GM10248 (cell line): ENCODE data around the gene LAYN.
A peak's percentile ranks its signal among the peaks of the same experiment; 100 is the strongest.

Source experiments
- CTCF ChIA-PET: fragments of 300-600 bp; sonication (Branson Sonifier 250); formaldehyde crosslinking; extraction: SDS; loops from one replicate; lab custom pipeline; 2021; ENCODE audit warnings: antibody characterized with exemption; lab: Yijun Ruan, JAX
- POLR2A ChIA-PET: fragments of 350-650 bp; sonication (Branson Sonifier 250); formaldehyde crosslinking; extraction: SDS; loops from one replicate; lab custom pipeline; 2020; ENCODE audit warnings: antibody characterized with exemption; lab: Yijun Ruan, JAX
- DNase-seq: peaks from one replicate; pipeline ENCODE4 v3.0.0; 2012; ENCODE audit errors: extremely low spot score
- TF ChIP-seq, protein P1 (sequence below): IDR thresholded peaks from 2 replicates; pipeline ENCODE4 v1.5.1; 2012; ENCODE audit warnings: mild to moderate bottlenecking, low read depth; ENCODE audit errors: extremely low read depth, missing control alignments, control extremely low read depth

The LAYN gene

DNA sequence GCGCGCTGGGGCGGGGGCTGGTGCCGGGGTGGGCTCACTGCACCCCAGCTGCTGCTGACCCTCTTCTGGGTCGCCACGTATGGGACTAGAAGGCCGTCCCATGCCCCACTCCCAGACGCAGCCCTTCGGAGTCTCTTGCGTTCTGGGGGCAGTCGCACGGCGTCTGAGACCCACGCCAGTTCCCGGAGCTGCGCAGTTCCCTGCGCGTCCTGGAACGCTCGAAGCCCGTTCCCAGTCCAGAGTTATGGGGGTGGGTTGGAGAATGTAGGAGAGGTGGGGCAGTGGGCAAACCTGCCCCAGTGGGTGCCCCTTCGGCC, 375 bp downstream of the LAYN start:
- ChIA-PET CTCF (interaction anchor here (1.5 kb wide), 1 partner anchor 27 kb away, joined by 4 read pairs; no protein-coding TSS in a partner anchor), POLR2A (no interaction called here)
- peak; percentile 30 for DNase-seq
- TF ChIP-seq, protein P1, sequence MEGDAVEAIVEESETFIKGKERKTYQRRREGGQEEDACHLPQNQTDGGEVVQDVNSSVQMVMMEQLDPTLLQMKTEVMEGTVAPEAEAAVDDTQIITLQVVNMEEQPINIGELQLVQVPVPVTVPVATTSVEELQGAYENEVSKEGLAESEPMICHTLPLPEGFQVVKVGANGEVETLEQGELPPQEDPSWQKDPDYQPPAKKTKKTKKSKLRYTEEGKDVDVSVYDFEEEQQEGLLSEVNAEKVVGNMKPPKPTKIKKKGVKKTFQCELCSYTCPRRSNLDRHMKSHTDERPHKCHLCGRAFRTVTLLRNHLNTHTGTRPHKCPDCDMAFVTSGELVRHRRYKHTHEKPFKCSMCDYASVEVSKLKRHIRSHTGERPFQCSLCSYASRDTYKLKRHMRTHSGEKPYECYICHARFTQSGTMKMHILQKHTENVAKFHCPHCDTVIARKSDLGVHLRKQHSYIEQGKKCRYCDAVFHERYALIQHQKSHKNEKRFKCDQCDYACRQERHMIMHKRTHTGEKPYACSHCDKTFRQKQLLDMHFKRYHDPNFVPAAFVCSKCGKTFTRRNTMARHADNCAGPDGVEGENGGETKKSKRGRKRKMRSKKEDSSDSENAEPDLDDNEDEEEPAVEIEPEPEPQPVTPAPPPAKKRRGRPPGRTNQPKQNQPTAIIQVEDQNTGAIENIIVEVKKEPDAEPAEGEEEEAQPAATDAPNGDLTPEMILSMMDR: no peak

DNA sequence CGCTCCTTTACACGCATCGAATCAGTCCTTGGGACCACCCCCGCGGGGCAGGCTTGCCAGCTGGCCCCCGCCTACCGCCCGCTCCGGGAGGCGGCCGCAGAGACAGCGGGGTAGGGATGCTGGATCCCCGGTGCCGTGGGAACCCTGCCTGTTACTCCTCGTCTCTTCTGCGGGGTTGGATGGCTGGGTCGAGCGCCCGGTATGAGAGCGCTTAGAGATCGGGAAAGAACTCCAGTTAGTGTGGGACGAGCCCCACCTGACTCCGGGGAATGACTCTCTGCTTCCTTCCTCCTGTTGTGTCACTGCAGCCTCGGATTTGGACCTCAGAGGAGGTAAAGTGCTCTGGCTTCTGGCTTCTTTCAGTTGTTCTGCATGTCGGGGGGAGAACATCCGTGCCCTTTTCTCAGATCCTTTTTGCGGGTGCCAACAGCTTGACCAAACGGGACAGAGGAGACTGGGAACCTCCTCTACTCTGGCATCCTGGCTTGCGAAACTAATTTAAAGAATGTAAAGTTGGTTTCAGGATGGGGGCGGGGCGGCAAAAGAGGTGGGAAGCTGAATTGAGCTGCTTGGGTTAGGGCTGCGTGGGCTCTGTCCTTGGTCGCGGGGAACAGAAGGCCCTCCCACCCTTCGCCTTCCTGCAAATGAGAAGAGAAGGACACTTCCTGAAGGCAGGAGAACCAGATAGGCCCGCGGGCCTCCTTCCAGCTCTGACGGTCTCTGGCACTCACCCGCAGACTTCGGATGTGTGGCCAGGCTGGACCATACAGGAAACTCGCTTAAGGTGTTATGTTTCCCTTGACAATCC, 938 bp downstream of the LAYN start:
- POLR2A ChIA-PET: no interaction called here
- TF ChIP-seq, protein P1: no peak

DNA sequence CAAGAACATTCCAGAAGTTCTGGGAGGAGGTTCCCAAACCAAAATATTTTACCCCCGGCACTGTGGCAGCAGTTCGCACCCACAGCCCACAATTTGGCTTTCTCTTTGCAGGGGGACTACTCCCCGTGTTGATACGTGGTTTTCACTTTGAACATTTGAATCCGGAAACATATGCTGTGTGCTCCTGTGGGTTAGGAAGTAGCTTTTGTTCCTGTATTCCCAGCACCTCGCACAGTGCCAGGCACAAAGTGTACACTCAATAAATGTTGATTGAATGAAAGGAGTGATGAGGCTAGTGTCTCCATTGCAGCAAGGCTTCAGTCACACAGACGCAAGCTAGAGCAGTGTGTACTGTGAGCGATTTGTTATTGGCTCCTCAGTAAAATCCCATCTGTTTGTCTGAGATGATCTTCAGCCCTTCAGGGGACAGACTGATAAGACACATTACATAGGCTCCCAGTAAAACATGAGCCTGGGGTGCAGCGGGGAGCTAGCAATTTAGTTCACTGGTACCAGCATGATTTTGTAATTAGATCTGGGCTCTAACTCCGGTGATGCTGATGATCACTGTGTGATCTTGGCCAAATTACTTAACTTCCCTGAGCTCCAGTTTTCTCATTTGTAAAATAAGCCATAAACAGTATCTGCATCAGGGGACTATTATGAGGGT, 2.2 kb downstream of the LAYN start:
- TF ChIP-seq, protein P1: no peak
- DNase-seq: no peak
- ChIA-PET CTCF (interaction anchor here (0.7 to 1.5 kb wide), 4 partner anchors 29 to 114 kb away, joined by 3 to 4 read pairs (median 4); no protein-coding TSS in a partner anchor), POLR2A (no interaction called here)

More for the DNA sequence above, 938 bp downstream of the LAYN start:
- CTCF ChIA-PET: interaction anchor here (1.3 to 1.5 kb wide), 2 partner anchors 28 to 113 kb away, joined by 3 to 4 read pairs; no protein-coding TSS in a partner anchor
- DNase-seq: peak; percentile 18

DNA sequence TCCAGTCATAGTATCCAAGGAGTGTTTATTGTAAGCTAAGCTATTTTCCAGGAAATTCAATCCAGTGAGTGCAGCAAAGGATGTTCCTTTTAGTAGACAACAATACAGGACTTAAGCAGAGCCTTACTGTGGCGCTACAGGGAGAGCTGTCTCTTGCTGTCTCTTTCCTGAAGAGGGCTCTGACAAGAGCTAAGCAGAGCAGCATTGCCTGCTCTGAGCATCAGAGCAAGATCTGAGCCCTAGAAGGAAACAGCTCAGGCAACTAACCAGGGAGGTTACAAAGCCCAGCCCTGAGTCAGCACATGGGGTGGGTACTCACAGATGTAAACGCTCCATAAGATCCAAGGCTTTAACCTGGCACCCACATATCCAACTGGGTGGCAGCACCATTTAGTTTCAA, 8.0 kb downstream of the LAYN start:
- ChIA-PET CTCF (interaction anchor here (1.6 kb wide), 1 partner anchor 17 kb away, joined by 4 read pairs; no protein-coding TSS in a partner anchor), POLR2A (no interaction called here)
- DNase-seq: no peak
- TF ChIP-seq, protein P1: no peak

DNA sequence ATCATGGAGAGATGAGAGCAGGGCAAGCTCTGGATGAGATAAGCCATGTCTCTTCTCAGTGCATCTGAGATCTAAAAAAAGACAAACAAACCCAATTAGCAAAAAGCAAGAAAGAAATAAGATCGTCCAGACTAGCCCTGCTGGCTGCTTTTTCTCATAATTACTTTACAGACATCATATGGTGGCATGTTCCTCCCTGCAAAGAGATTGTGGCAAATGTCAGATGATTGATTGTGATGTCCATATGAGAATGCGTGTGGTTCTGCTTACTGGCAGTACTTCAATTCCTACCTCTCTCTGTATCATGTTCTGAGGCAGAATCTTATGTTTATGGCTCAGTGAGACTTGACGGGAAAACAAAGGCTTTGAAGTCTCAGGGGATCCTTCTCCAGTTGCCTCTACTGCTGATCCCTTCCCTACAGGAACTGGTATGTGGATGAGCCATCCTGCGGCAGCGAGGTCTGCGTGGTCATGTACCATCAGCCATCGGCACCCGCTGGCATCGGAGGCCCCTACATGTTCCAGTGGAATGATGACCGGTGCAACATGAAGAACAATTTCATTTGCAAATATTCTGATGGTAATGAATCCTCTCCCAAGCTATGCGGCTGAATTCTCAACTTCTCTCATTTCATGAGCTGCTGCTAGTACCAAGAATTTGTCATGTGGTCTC, 8.8 kb downstream of the LAYN start:
- no peak for DNase-seq
- ChIA-PET POLR2A (no interaction called here), CTCF (interaction anchor here (1.4 kb wide), 1 partner anchor 18 kb away, joined by 3 read pairs; no protein-coding TSS in a partner anchor)
- TF ChIP-seq, protein P1: no peak

DNA sequence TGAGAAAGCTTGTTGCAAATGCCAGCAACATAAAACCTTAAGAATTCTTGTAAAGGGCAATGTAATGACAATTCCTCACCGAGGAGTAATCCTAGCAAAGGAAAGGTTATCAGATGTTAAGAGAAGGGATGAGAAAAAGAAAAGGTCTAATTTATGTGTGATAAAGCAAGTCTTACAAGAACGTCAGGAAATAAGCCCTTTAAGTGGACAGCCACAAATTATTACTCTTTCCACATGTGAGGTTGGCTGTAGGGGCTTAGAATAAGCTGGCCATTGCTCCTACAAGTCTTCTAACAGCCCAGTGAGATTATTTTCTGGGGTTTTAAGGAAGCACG, 9.3 kb downstream of the LAYN start:
- ChIA-PET CTCF (interaction anchor here (1.4 kb wide), 1 partner anchor 18 kb away, joined by 3 read pairs; no protein-coding TSS in a partner anchor), POLR2A (no interaction called here)
- no peak for DNase-seq
- TF ChIP-seq, protein P1: no peak
